ENCODE data around the gene DNLZ.

Gene DNLZ

DNA sequence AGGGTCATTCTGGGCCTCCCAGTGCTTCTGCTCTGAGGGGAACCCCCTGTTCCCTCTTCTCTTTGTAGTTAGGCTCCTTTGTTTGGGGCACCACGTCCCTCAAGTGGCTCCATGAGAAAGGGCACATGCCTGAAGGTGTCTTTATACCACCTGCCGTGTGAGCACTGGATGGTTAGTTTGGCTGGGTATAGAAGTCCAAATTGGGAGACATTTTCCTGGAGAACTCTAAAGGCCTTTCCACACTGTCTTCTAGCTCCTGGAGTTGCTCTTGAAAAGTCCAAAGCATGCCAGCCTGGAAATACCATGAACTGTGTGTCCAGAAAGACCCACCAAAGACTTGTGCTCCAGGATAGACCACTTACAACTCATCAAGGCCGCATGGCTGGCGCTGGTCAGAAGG lies 48.6 kb downstream of the DNLZ start:
- no peak for DNase-seq

DNA sequence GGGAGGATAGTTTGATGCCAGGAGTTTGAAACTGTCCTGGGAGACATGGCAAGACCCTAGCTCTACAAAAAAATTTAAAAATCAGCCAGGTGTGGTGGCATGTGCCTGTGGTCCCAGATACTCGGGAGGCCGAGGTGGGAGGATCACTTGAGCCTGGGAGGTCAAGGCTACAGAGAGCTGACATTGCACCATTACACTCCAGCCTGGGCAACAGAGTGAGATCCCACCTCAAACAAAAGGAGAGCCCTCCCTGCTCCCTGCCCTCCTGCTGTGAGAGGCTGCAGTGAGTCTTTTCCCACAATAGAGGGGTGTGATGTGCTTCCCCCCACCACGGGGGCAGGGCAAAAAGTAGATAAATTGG lies 49.5 kb downstream of the DNLZ start:
- DNase-seq: no peak

DNA sequence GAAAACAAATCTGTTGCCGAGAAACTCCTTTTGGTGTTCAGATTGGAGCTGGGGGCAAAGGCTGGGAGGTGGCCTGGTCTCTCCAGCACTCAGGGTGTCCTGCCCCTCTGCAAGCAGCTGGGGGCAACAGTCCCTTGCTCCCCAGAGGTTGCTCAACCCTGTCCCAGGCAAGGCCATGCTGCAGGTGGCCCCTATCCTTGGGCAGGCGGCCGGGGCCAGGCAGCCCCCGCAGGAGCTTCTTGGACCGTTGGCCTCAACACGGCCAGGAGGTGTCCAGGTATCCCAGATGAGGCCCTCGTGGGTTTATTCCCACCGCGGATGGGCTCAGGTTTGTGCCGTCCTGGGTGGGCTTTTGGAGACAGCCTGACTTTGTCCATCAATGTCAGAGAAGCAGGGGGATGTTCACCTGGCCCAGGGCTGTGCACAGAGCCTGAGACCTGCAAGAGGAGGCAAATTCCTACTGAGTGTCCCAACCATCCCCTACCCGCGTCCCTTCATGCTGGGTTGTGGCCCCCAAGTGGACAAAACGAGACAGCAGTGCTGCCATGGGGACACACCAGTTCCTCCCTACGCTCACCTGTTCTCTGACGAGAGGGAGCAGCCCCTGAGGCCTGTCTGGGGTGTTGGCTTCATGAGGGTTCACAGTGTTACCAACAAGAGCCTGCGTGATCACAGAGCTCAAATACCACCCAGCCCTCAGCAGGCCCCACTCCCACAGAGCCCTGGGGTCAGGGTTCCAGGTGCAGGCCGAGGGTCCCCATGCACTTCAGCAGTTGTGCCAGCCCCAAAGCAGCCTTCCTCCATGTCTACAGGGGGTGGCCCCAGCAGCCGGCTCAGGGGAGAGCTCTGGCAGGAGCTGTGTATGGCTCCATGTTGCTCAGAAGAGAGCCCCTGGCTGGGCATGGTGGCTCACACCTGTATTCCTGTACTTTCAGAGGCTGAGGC lies 50.2 kb downstream of the DNLZ start:
- no peak for DNase-seq

DNA sequence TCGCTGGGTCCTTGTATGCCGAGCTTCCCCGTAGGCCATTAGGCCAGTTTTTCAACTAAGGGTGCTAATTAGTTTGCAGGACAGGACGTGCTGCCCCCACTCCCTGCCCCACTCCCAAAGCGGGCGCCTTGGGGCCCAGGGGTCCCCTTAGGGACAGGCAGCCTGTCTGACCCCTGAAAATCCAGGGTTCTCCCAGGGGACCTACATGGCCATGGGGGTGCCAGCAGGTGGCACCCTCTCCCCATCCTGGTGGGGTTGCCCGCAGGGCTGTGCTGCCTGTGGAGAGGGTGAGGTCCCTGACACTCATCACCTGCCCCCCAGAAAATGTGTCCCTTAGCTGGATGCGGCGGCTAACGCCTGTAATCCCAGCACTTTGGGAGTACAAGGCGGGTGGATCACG lies 51.1 kb downstream of the DNLZ start:
- no peak for DNase-seq

DNA sequence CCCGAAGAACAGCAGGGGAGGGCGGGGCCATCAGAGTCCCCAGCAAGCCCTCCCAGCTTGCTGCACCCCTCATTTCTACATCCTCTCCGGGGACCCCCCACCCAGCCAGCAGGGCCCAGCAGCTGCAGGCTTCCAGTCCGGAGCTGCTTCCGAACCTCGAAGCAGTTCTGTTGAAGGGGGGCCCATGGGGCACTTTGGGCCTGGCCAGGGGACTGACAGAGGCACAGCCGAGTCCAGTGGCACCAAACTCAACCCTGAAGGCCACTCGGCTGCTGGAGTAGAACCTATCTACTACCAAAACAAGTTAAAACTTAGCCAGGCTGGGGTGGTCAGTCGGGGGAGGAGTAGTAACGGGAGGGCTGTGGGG lies 51.6 kb downstream of the DNLZ start:
- no peak for DNase-seq

DNA sequence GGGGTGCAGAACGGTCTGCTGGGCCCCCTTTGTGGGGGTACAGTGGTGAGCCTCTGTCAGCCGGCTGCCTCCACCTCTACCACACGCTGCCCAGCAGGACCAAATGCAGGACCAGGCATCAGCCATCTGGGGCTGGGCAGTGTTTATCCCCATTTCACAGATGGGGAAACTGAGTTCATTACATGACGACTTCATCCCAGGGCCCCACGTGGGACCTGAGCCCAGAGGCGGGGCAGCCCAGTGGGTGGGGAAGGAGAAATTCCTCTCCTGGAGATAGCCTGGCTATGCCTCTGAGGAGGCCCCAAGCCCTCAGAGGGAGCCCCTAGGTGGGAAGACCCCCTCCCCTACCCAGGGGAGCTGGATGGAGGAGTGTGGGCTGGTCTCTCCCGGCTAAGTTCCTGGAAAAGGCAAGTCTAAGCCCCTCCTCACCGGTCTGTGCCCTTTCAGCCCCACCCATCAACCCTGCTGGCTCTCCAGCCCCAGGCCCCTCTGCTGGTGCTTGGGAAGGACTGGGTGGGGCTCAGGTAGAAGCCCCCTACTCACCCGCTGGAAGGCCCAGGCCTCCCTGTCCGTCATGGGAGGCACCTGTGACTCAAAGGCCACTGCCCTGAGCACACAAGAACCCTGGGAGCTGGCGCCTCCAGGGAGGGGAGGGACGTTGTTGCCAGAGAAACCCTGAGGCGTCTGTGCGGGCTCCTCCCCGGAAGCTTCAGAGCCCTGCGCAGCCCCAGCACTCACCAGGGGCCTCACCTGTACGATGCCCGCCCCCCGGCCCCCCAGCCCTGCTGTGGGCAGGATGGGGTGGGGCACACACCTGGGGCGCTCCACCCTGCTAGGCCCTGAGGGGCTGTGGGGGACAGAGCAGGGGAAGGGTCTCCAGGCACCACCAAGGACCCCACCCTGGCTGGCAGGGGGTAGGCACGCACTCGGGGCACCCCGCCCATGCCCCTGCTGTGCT lies 52.2 kb downstream of the DNLZ start:
- no peak for DNase-seq

DNA sequence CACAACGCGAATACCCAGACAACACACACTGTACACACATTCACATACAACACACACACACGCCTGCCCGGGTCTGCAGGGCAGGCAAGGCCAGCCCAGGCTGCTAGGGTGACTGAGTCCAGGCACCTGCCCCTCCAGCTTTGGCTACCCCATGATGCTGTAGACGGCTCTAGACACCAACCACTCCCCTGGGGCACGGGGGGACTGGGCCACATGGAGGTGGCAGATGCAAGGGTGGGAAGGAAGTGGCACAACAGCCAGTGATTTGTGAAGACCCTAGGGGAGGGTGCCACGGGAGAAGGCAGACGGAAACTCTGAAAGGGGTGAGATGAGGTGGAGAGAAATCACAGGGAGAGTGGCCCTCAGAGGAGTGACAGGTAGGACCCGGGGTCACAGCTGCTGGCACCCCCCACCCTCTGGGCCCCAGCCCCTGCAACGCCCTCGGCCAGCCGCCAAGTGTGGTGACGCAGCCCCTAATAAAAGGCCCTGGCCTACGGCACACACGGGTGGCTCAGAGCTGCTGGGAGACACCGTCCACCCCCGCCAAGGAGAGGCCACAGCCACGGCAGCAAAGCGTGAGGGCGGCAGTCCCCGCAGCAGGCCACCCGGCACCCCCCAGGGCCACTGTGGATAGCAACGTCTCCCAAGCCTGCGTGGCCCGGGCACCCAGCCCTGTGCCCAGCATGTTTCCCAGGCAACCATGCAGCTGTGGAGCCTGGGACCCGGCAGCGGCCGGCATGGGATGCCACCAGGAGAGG lies 53.1 kb downstream of the DNLZ start:
- no peak for DNase-seq

DNA sequence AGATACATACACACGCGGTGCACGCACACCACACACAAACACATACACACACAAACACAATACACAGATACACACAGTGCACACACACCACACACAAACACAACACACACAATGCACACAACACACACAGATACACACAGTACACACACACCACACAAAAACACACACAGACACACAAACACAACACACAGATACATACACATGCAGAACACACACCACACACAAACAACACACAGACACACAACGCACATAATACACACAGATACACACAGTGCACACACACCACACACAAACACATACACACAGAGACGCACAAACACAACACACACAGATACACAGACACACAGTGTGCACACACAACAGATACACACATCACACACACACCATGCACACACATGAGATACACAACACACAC lies 53.7 kb downstream of the DNLZ start:
- DNase-seq: no peak
